H1 (cell line): Measurements from ENCODE around the gene BTBD9. TPM values are rescaled to one million over a fixed set of nuclear protein-coding genes. Genes with fewer than 3 reads are reported as not detected.
A peak's percentile ranks its signal among the peaks of the same experiment; 100 is the strongest.

Experiments
- CTCF ChIA-PET: fragments of 300-600 bp; sonication (Branson Sonifier 250); formaldehyde crosslinking; loops from one replicate; lab custom pipeline; 2021; ENCODE audit not compliant: partially characterized antibody; lab: Charles Lee
- POLR2A ChIA-PET: fragments of 300-600 bp; sonication (Branson Sonifier 250); formaldehyde crosslinking; loops from one replicate; lab custom pipeline; 2021; ENCODE audit warnings: inconsistent platforms; ENCODE audit not compliant: partially characterized antibody; lab: Charles Lee
- DNase-seq, 2 experiments: peaks; one replicate each; pipeline versions ENCODE4 v3.0.0 to v3.0.0-alpha.2; 2010 to 2022; ENCODE audit warnings: low spot score in 2 of 2, low read depth in 1 of 2, mixed read lengths in 1 of 2
- FAIRE-seq: peaks from 2 replicates; lab custom pipeline; 2011; peaks lifted over from hg19 to GRCh38; lab: Jason Lieb, UNC
- H2AFZ ChIP-seq: 2 replicates; pipeline ENCODE4 v1.8.1; 2012; ENCODE audit warnings: low read length, inconsistent platforms
- H2AK5ac ChIP-seq: 2 replicates; pipeline ENCODE4 v1.6.1; 2013; ENCODE audit warnings: low read depth, low read length
- H2BK120ac ChIP-seq: replicated peaks from 2 replicates; pipeline ENCODE3; 2013; ENCODE audit warnings: low read depth, low read length, inconsistent platforms
- H2BK12ac ChIP-seq: 2 replicates; pipeline ENCODE4 v1.6.1; 2013; ENCODE audit warnings: low read depth, low read length
- H2BK15ac ChIP-seq: 2 replicates; pipeline ENCODE4 v1.6.1; 2013; ENCODE audit warnings: low read length
- H2BK20ac ChIP-seq: 2 replicates; pipeline ENCODE4 v1.6.1; 2013; ENCODE audit warnings: low read length
- H2BK5ac ChIP-seq: 2 replicates; pipeline ENCODE4 v1.6.1; 2013; ENCODE audit warnings: low read depth, low read length
- H3K14ac ChIP-seq: 2 replicates; pipeline ENCODE4 v1.6.1; 2013; ENCODE audit warnings: inconsistent platforms; ENCODE audit not compliant: insufficient read length
- H3K18ac ChIP-seq: 2 replicates; pipeline ENCODE4 v1.6.1; 2013; ENCODE audit warnings: low read length; ENCODE audit errors: extremely low read depth
- H3K23ac ChIP-seq: 2 replicates; pipeline ENCODE4 v1.6.1; 2013; ENCODE audit warnings: inconsistent platforms; ENCODE audit not compliant: insufficient read length
- H3K23me2 ChIP-seq: 2 replicates; pipeline ENCODE4 v1.6.1; 2013; ENCODE audit warnings: low read depth, low read length
- H3K27ac ChIP-seq: 2 replicates; pipeline ENCODE4 v1.6.1; 2011; ENCODE audit warnings: low read depth, low read length, inconsistent platforms
- H3K27me3 ChIP-seq, 4 experiments: replicated peaks in 1 of 4; 1 replicate in 1 of 4; 2 replicates in 3 of 4; pipeline versions ENCODE4 v1.6.1 to v1.8.1; 2011 to 2013; ENCODE audit warnings: low read length in 3 of 4, mild to moderate bottlenecking in 3 of 4, inconsistent platforms in 2 of 4, mixed read lengths in 2 of 4, moderate library complexity in 1 of 4; ENCODE audit not compliant: control insufficient read depth in 3 of 4, insufficient read depth in 3 of 4; ENCODE audit errors: extremely low read depth in 1 of 4
- H3K36me3 ChIP-seq, 4 experiments: 2 replicates each; pipeline versions ENCODE4 v1.6.1 to v1.8.1; 2011 to 2013; ENCODE audit warnings: mild to moderate bottlenecking in 4 of 4, low read length in 3 of 4, moderate library complexity in 2 of 4, control low read depth in 1 of 4, inconsistent platforms in 1 of 4; ENCODE audit not compliant: insufficient read depth in 4 of 4, control insufficient read depth in 2 of 4
- H3K4ac ChIP-seq: replicated peaks from 2 replicates; pipeline ENCODE3; 2013; ENCODE audit warnings: low read length, low read depth, mixed read lengths, inconsistent platforms; ENCODE audit not compliant: insufficient read length
- H3K4me1 ChIP-seq, 4 experiments: replicated peaks in 1 of 4; 1 replicate in 1 of 4; 2 replicates in 3 of 4; pipeline versions ENCODE4 v1.6.1 to v1.8.1; 2011 to 2013; ENCODE audit warnings: low read length in 3 of 4, inconsistent platforms in 2 of 4, mixed read lengths in 1 of 4; ENCODE audit not compliant: insufficient read depth in 4 of 4, control insufficient read depth in 3 of 4
- H3K4me2 ChIP-seq, 2 experiments: 2 replicates each; pipeline versions ENCODE4 v1.6.1 to v1.8.1; 2011 to 2013; ENCODE audit warnings: low read depth in 2 of 2, low read length in 2 of 2, control low read depth in 1 of 2, inconsistent platforms in 1 of 2, mild to moderate bottlenecking in 1 of 2; ENCODE audit not compliant: insufficient read depth in 1 of 2
- H3K4me3 ChIP-seq, 4 experiments: fragments of 200-600, 300-600 bp in 1 of 4; sonication (generic), shearing (Covaris generic), sonication (Bioruptor Twin) in 1 of 4; 2 replicates each; pipeline versions ENCODE4 v1.5.1 to v1.8.1; 2011 to 2016; ENCODE audit warnings: low read length in 4 of 4, low read depth in 3 of 4, control low read depth in 2 of 4, inconsistent platforms in 2 of 4, mild to moderate bottlenecking in 2 of 4, mixed read lengths in 1 of 4, moderate library complexity in 1 of 4; ENCODE audit not compliant: insufficient read depth in 2 of 4; ENCODE audit errors: extremely low read depth in 1 of 4
- H3K56ac ChIP-seq: replicated peaks from 2 replicates; pipeline ENCODE3; 2013; ENCODE audit warnings: low read depth, mild to moderate bottlenecking, mixed read lengths, low read length, inconsistent platforms; ENCODE audit not compliant: insufficient read length
- H3K79me1 ChIP-seq: 2 replicates; pipeline ENCODE4 v1.6.1; 2013; ENCODE audit warnings: low read depth, low read length, control low read depth
- H3K79me2 ChIP-seq, 2 experiments: 2 replicates each; pipeline versions ENCODE4 v1.6.1 to v1.8.1; 2012 to 2013; ENCODE audit warnings: low read length in 2 of 2, mild to moderate bottlenecking in 2 of 2, inconsistent platforms in 1 of 2; ENCODE audit not compliant: insufficient read depth in 2 of 2, control insufficient read depth in 1 of 2
- H3K9ac ChIP-seq, 4 experiments: replicated peaks in 1 of 4; 1 replicate in 1 of 4; 2 replicates in 3 of 4; pipeline versions ENCODE4 v1.6.1 to v1.8.1; 2011 to 2013; ENCODE audit warnings: low read depth in 3 of 4, low read length in 3 of 4, control low read depth in 2 of 4, mild to moderate bottlenecking in 2 of 4, moderate library complexity in 2 of 4, inconsistent platforms in 1 of 4; ENCODE audit errors: extremely low read depth in 1 of 4
- H3K9me3 ChIP-seq, 2 experiments: 2 replicates each; pipeline versions ENCODE4 v1.6.1 to v1.8.1; 2012 to 2013; ENCODE audit warnings: mild to moderate bottlenecking in 2 of 2, moderate library complexity in 2 of 2, control low read depth in 1 of 2, inconsistent platforms in 1 of 2, low read depth in 1 of 2, low read length in 1 of 2, mixed read lengths in 1 of 2; ENCODE audit not compliant: insufficient read depth in 2 of 2
- H4K20me1 ChIP-seq, 2 experiments: replicated peaks in 1 of 2; 2 replicates each; pipeline versions ENCODE3 to v1.8.1; 2011 to 2013; ENCODE audit warnings: inconsistent platforms in 2 of 2, low read length in 2 of 2, mild to moderate bottlenecking in 1 of 2; ENCODE audit not compliant: insufficient read depth in 2 of 2, control insufficient read depth in 1 of 2
- H4K5ac ChIP-seq: 2 replicates; pipeline ENCODE4 v1.6.1; 2013; ENCODE audit warnings: low read length, low read depth, mixed read lengths, inconsistent platforms; ENCODE audit not compliant: insufficient read length
- H4K8ac ChIP-seq: 2 replicates; pipeline ENCODE4 v1.8.0; 2013; ENCODE audit warnings: mild to moderate bottlenecking, moderate library complexity, low read length, inconsistent platforms; ENCODE audit not compliant: insufficient read depth; ENCODE audit errors: extremely low read depth
- H4K91ac ChIP-seq: replicated peaks from 2 replicates; pipeline ENCODE3; 2013; ENCODE audit warnings: low read length, mixed read lengths, inconsistent platforms; ENCODE audit not compliant: insufficient read length
- CEBPB ChIP-seq: IDR thresholded peaks from 2 replicates; pipeline ENCODE4 v1.6.1; 2012; ENCODE audit warnings: low read depth, low read length
- CHD2 ChIP-seq: IDR thresholded peaks from 2 replicates; pipeline ENCODE4 v1.6.1; 2012; ENCODE audit warnings: low read length, improper control_type of control experiment
- HDAC2 ChIP-seq, 2 experiments: fragments of 300-600 bp in 1 of 2; sonication (generic) in 1 of 2; IDR thresholded peaks; 2 replicates each; pipeline ENCODE4 v1.6.1; 2011 to 2012; ENCODE audit warnings: low read depth in 2 of 2, low read length in 2 of 2, mild to moderate bottlenecking in 2 of 2, moderate library complexity in 2 of 2, borderline replicate concordance in 1 of 2, inconsistent platforms in 1 of 2
- JUND ChIP-seq: IDR thresholded peaks from 2 replicates; pipeline ENCODE4 v1.6.1; 2011; ENCODE audit warnings: mild to moderate bottlenecking, improper control_type of control experiment, low read length
- RAD21 ChIP-seq, 2 experiments: IDR thresholded peaks in 1 of 2; conservative IDR thresholded peaks in 1 of 2; 2 replicates each; pipeline ENCODE4 v1.6.1; 2011; ENCODE audit warnings: low read depth in 2 of 2, low read length in 2 of 2, improper control_type of control experiment in 1 of 2, inconsistent platforms in 1 of 2, mild to moderate bottlenecking in 1 of 2, moderate library complexity in 1 of 2
- RFX5 ChIP-seq: IDR thresholded peaks from 2 replicates; pipeline ENCODE4 v1.6.1; 2011; ENCODE audit warnings: low read depth, low read length, improper control_type of control experiment, borderline replicate concordance
- SP4 ChIP-seq: IDR thresholded peaks from 2 replicates; pipeline ENCODE4 v1.6.1; 2012; ENCODE audit warnings: low read length, inconsistent platforms
- SRF ChIP-seq: IDR thresholded peaks from 2 replicates; pipeline ENCODE4 v1.6.1; 2011; ENCODE audit warnings: mild to moderate bottlenecking, low read depth, low read length, moderate library complexity
- WGBS, 2 experiments: shearing (Covaris generic) in 1 of 2; methylation state at CpG; one replicate each; pipeline versions ENCODE4 v1.1.6 to v1.1.7; 2013 to 2015; ENCODE audit warnings: low lambda C conversion rate in 2 of 2, mixed read lengths in 2 of 2, inconsistent platforms in 1 of 2, low coverage in 1 of 2, missing lambda C conversion rate in 1 of 2; ENCODE audit not compliant: insufficient replicate concordance in 2 of 2, insufficient coverage in 1 of 2, insufficient read length in 1 of 2; ENCODE audit errors: extremely low coverage in 1 of 2, missing lambda C conversion rate in 1 of 2; 5-methylcytosine and 5-hydroxymethylcytosine counted together
- polyA plus RNA-seq, 7 experiments: library from polyadenylated mRNA; depleted of rRNA in 3 of 7; stranded (reverse) in 5 of 7; unstranded in 2 of 7; fragments of >200 nt in 5 of 7; fragments of 200-250 nt in 2 of 7; gene quantifications; 1 replicate in 5 of 7; 2 replicates in 1 of 7; 4 replicates in 1 of 7; pipeline versions ENCODE4 v1.2.1 to v1.2.3, GENCODE V29; 2011 to 2013; ENCODE audit warnings: missing spikeins in 2 of 7, mixed read lengths in 2 of 7
- total RNA-seq: library from RNA; stranded (reverse); fragmentation: NEBNext Ultra II Directional; extraction: Animal tissue kit (Norgen Biotek cat#: 25700); gene quantifications from 2 replicates; pipeline ENCODE4 v1.2.1, GENCODE V29; 2021

Gene BTBD9
- total and polyA plus RNA-seq, 2 of the 8 experiments (the other 6 are each of a cell fraction or from before 2014, with no cell fraction given) = 0.92 to 4.1 TPM

- POLR2A ChIA-PET = interaction anchor here (1.2 kb wide), 1 partner anchor 20 kb away, joined by 3 read pairs; no protein-coding TSS in a partner anchor
- Histone ChIP-seq H2BK5ac (no peak overlapping the region), H3K9me3 (no peaks in the 10 kb centered on the region), H3K23me2 (no peaks in the 10 kb centered on the region), H3K14ac (no peak overlapping the region), H4K20me1 (no peaks in the 10 kb centered on the region), H2BK20ac (no peak overlapping the region), H2AFZ (no peak overlapping the region), H3K4ac (no peak overlapping the region), H2AK5ac (no peak overlapping the region), H2BK12ac (no peak overlapping the region), H3K4me1 (no peaks in the 10 kb centered on the region), H2BK120ac (no peak overlapping the region), H4K8ac (no peak overlapping the region), H2BK15ac (no peak overlapping the region), H3K27ac (no peak overlapping the region), H3K79me2 (no peaks in the 10 kb centered on the region), H3K4me2 (no peak overlapping the region), H3K18ac (no peak overlapping the region), H3K79me1 (no peaks in the 10 kb centered on the region), H4K91ac (no peak overlapping the region), H3K36me3 (no peaks in the 10 kb centered on the region), H4K5ac (no peak overlapping the region), H3K27me3 (no peaks in the 10 kb centered on the region), H3K23ac (no peak overlapping the region), H3K56ac (no peak overlapping the region), H3K9ac (no peak overlapping the region), H3K4me3 (no peak overlapping the region)
- CTCF ChIA-PET = interaction anchor here (0.5 kb wide), 1 partner anchor 146 kb away, joined by 5 read pairs; no protein-coding TSS in a partner anchor
- DNase-seq (no peak), FAIRE-seq (no peak)
- WGBS, 2 experiments = 85% methylated on average over 6 of the region's 6 CpGs; no CpG with 5 or more reads in 1 of the 2 experiments
- TF ChIP-seq CEBPB (0 out of 2 replicates have a peak, but pooled peaks have one; percentile 39), JUND (no peak), CHD2 (no peak), RAD21 (IDR thresholded peaks at IDR 0.05 in 1 of 2, conservative IDR thresholded peaks at IDR 0.05 in 1 of 2; ENCODE audit: low read depth in 2 of 2, low read length in 2 of 2) (no peak), RFX5 (no peak), HDAC2 (IDR thresholded peaks at IDR 0.05; ENCODE audit: borderline replicate concordance in 1 of 2, low read depth in 2 of 2, low read length in 2 of 2) (no peak), SP4 (no peak), SRF (no peak)
These were observed 222.2 kb downstream of the BTBD9 start for GRCh38 chr6:38417521-38417920.
